ENCODE data around the gene DPF3. TPM values are rescaled to one million over a fixed set of nuclear protein-coding genes. Genes with fewer than 3 reads are reported as not detected.

The DPF3 gene
- total and polyA plus RNA-seq, 9 of the 15 experiments (the other 6 are each of a cell fraction or from before 2014, with no cell fraction given) = 0.21 to 4.9 (median 1.2) TPM

GRCh38 chr14:72701237-72701565, 192.7 kb downstream of the DPF3 start (continued):
- TF ChIP-seq ELF1 (tag; IDR thresholded peaks at IDR 0.05) = no peak
- no peak for TF ChIP-seq ELF4 (CRISPR knock-in tag; IDR thresholded peaks at IDR 0.05)
- TF ChIP-seq ZNF449 (CRISPR knock-in tag; IDR thresholded peaks at IDR 0.05) = no peak

DNA sequence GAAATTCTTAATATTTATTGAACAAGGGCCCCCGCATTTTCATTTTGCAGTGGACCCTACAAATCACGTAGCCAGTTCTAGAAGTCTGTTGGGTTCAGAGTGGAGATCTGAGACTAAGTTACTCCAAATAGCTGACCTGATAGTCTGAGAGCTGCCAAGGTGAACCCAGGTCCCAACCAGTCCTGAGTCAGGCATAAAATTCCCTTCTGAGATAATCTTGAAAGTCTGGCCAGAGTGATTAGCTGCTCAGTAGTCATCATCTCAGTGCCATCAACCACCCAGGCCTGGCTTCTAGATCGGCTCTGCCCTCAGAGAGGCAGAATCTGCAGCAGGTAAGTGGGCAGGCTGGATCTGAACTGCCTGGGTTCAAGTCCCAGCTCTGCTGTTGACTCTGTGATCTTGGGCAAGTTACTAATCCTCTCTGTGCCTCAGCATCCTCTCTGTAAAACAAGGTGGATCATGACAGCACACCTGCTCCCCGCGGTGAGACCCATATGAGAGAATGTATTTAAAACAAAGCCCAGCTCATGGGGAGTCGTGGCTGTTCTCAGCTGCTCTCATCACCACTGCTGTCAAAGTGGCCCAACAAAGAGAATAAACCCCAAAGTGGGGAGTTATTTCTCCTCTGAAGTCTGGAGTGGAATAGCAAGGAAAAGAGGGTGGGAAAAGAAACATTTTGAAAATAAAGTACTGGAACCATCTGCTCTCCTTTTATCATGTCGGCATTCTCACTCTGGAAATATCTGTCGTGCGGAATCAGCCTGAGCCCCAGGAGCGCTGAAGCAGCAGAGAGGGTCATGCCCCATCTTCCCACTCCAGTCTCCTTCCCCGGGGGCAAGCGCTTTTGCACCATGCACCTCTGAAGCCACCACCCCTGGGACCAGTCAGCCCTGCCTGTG, 193.3 kb downstream of the DPF3 start:
- H3K4me3 ChIP-seq = no peak overlapping the region
- no peak overlapping the region for H2AFZ ChIP-seq (ENCODE audit: low read depth, low read length)
- no peak overlapping the region for H3K27ac ChIP-seq (ENCODE audit: extremely low read depth, low read depth, low read length)
- no peak for TF ChIP-seq THRB (CRISPR knock-in tag; conservative IDR thresholded peaks at IDR 0.05)
- no peak for TF ChIP-seq GATAD2B (IDR thresholded peaks at IDR 0.05; ENCODE audit: borderline replicate concordance)
- TF ChIP-seq ZNF175 (CRISPR knock-in tag; IDR thresholded peaks at IDR 0.05; ENCODE audit: low read depth) = 0 out of 2 replicates have a peak, but pooled peaks have one; percentile 49
- TF ChIP-seq CBX3 (IDR thresholded peaks at IDR 0.05; ENCODE audit: borderline replicate concordance in 1 of 2, low read length in 2 of 2) = no peak
- no peak for TF ChIP-seq POLR2B (IDR thresholded peaks at IDR 0.05; ENCODE audit: low read depth, partially characterized antibody)
- no peak for TF ChIP-seq TEAD2 (tag; IDR thresholded peaks at IDR 0.05)
- CTCF ChIA-PET (ENCODE audit: low intra/inter-chr PET ratio) = no interaction called here
- no peak for FAIRE-seq
- H3K9me1 ChIP-seq (ENCODE audit: control insufficient read depth, insufficient read depth, low read length) = no peaks in the 10 kb centered on the region
- peaks cover 0 to 12% of the 10 kb centered on the region in 2 experiments; a peak in 3 of 5 replicates for H3K4me1 ChIP-seq (replicated peaks in 1 of 2; ENCODE audit: control insufficient read depth in 2 of 2, insufficient read depth in 2 of 2, low read length in 2 of 2)
- in situ Hi-C loops (cut with MboI) (no loop called here), intact Hi-C loops (cut with micrococcal nuclease) (no loop called here)
- BruUV-seq (replicated peaks) = no TSS peak
- no peaks in the 10 kb centered on the region for H4K20me1 ChIP-seq (replicated peaks; ENCODE audit: control insufficient read depth, insufficient read depth, low read length)
- H3K9me3 ChIP-seq (replicated peaks; ENCODE audit: control insufficient read depth, insufficient read depth, low read depth, low read length) = no peaks in the 10 kb centered on the region
- POLR2A ChIA-PET = interaction anchor here (0.6 kb wide), 1 partner anchor 16 kb away, joined by 4 read pairs; no protein-coding TSS in a partner anchor
- DNase-seq (ENCODE audit: extremely low read depth in 1 of 4, low spot score in 3 of 4) = no peak
- WGBS (ENCODE audit: insufficient coverage, low coverage, missing lambda C conversion rate) = 41% methylated on average over 11 of the region's 12 CpGs
- H3K79me2 ChIP-seq (ENCODE audit: control insufficient read depth, insufficient read depth, low read length) = no peaks in the 10 kb centered on the region
- no peak overlapping the region for H3K4me2 ChIP-seq (ENCODE audit: insufficient read depth, low read length)
- H3K9ac ChIP-seq (ENCODE audit: insufficient read depth in 1 of 2, low read depth in 2 of 2, low read length in 2 of 2) = no peak overlapping the region
- no peaks in the 10 kb centered on the region for H3K36me3 ChIP-seq (ENCODE audit: control insufficient read depth, insufficient read depth, low read length)
- no peaks in the 10 kb centered on the region; a peak in 1 of 5 replicates for H3K27me3 ChIP-seq (ENCODE audit: control insufficient read depth in 2 of 2, insufficient read depth in 2 of 2, low read length in 2 of 2)
- no peak for ATAC-seq

Measured in K562 (cell line).